Thyroid gland (tissue), 4 donors: Measurements from ENCODE around the gene PCDH19.

ENCODE experiments used
- CTCF ChIP-seq, 6 experiments: fragments of 200-600 bp in 3 of 6; fragments of 450-650 bp in 3 of 6; sonication (generic) in 3 of 6; IDR thresholded peaks; one replicate each; pipeline ENCODE4 v1.5.1; 2016 to 2019; ENCODE audit warnings: antibody characterized with exemption in 6 of 6, mild to moderate bottlenecking in 2 of 6, inconsistent platforms in 1 of 6, moderate library complexity in 1 of 6
- POLR2A ChIP-seq, 2 donors: fragments of 450-650 bp; IDR thresholded peaks; one replicate each; pipeline ENCODE4 v1.6.1; 2017; ENCODE audit warnings: antibody characterized with exemption in 2 of 2, mild to moderate bottlenecking in 2 of 2, moderate library complexity in 1 of 2

- TF ChIP-seq CTCF (IDR thresholded peaks at IDR 0.05) (no peak), POLR2A (IDR thresholded peaks at IDR 0.05) (no peak)
These were observed 5.2 kb downstream of the PCDH19 start for GRCh38 chrX:100404851-100405250.
